Measurements from ENCODE around the gene SCAMP5. TPM values are rescaled to one million over a fixed set of nuclear protein-coding genes. Genes with fewer than 3 reads are reported as not detected.

Gene SCAMP5
- total RNA-seq, 4 donors from 2014 or later: 0.60 to 4.6 (median 2.6) TPM

GRCh38 chr15:74989527-74989926 is 5.8 kb upstream of the SCAMP5 start:
- DNase-seq (ENCODE audit: low spot score) (no peak), ATAC-seq (ENCODE audit: low FRiP score) (no peak)
- TF ChIP-seq, protein P1, sequence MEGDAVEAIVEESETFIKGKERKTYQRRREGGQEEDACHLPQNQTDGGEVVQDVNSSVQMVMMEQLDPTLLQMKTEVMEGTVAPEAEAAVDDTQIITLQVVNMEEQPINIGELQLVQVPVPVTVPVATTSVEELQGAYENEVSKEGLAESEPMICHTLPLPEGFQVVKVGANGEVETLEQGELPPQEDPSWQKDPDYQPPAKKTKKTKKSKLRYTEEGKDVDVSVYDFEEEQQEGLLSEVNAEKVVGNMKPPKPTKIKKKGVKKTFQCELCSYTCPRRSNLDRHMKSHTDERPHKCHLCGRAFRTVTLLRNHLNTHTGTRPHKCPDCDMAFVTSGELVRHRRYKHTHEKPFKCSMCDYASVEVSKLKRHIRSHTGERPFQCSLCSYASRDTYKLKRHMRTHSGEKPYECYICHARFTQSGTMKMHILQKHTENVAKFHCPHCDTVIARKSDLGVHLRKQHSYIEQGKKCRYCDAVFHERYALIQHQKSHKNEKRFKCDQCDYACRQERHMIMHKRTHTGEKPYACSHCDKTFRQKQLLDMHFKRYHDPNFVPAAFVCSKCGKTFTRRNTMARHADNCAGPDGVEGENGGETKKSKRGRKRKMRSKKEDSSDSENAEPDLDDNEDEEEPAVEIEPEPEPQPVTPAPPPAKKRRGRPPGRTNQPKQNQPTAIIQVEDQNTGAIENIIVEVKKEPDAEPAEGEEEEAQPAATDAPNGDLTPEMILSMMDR (IDR thresholded peaks at IDR 0.05): no peak

- no peak for DNase-seq (ENCODE audit: low spot score)
- TF ChIP-seq, protein P1 (IDR thresholded peaks at IDR 0.05): no peak
- no peak for ATAC-seq (ENCODE audit: low FRiP score)
These were observed 2.7 kb upstream of the SCAMP5 start for GRCh38 chr15:74992619-74993018.

DNA sequence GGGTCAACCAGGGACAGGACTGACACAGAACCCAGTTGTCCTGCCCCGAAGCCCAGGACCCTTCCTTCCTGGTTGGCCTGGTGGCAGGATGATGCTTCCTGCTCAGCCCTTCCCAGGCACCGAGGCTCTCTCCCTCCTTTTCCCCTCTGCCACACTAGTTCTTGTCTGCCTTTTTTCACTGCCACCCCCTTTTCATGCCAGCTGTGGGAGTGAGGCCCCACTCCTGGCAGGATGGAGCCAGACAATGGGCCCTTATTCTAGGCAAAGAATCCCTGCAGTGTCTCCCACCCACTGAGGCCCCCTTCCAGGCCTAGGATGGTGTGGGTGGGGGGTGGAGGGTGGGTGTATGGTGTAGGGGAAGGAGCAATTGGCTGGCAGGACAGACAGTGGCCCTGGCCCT is 1.1 kb upstream of the SCAMP5 start:
- no peak for ATAC-seq (ENCODE audit: low FRiP score)
- DNase-seq (ENCODE audit: low spot score): no peak

DNA sequence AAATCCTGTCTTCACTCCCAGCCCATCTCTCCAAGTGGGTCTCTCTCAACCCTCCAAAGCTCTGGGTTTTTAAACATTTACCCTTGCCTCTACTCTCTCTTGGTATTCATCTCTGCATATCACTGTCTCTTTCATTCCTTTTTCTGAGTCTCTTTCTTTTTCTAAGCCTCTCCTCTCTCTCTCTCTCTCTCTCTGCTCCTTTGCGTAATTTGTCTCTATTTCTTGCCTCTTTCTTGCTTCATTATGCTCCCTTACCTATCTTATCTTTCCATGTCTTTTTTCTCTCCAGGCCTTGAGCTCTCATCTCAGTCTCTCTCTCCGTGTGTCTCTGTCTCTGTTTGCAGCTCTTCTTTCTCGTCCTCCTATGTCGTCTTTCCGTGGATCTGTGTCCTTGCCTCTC is 678 bp upstream of the SCAMP5 start:
- no peak for DNase-seq (ENCODE audit: low spot score)
- TF ChIP-seq, protein P1 (IDR thresholded peaks at IDR 0.05): no peak
- no peak for ATAC-seq (ENCODE audit: low FRiP score)

More for the DNA sequence above, 1.1 kb upstream of the SCAMP5 start:
- TF ChIP-seq, protein P1 (IDR thresholded peaks at IDR 0.05): no peak

DNA sequence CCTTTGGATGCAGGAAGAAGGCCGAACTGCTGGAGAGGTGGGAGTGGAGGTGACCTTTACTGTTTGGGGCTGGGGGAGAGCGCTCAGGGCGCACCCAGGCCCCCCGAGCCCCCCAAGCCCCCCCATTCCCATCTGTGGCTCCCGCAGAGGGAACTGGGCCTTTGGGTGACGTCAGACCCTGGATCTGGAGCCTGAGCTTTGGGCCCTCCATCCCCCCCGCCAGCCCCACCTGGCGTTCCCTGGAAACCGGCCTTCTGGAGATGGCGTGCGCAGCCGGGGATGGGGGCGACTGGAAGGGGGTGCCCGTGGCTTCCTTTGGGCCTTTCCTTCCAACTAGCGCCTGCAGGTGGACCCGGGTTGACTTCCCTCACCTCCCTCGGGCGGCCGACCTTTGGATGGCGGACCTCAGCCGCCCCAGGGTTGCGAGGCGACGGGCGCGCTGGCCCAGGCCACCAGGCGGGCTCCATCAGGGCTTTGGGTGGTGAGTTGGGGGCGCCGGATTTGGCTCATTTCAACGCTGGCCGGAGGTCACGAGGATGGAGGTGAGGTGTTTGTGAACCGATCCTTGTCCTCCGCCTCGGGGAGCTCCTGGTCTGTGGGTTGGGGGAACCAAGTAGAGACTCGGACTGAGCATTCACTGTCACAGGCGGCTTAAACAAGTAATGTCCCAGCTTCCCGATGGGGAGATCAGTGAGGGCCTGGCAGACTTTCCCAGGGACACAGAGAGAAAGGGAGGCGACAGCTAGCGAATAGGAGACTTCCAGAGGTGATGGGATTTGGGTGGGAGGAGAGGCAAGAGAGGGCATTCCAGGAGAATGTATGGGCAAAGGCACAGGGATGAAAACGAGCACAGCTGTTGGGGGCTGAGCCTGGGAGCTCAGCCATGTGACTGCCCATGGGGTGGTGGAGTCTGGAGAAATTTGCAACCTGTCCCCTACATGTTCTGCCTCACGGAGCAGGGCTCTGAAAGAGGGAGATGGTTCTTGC is 709 bp downstream of the SCAMP5 start:
- DNase-seq (ENCODE audit: low spot score) (no peak), ATAC-seq (ENCODE audit: low FRiP score) (no peak)
- TF ChIP-seq, protein P1 (IDR thresholded peaks at IDR 0.05): no peak

- no peak for ATAC-seq (ENCODE audit: low FRiP score)
- no peak for DNase-seq (ENCODE audit: low spot score)
- TF ChIP-seq, protein P1 (IDR thresholded peaks at IDR 0.05): no peak
These were observed 1.8 kb downstream of the SCAMP5 start for GRCh38 chr15:74997141-74997540.

GRCh38 chr15:74997543-74997942 is 2.2 kb downstream of the SCAMP5 start:
- DNase-seq (ENCODE audit: low spot score) (no peak), ATAC-seq (ENCODE audit: low FRiP score) (no peak)
- TF ChIP-seq, protein P1 (IDR thresholded peaks at IDR 0.05): no peak

Measured in omental fat pad (tissue), 4 donors.